AG04449 (cell line): ENCODE measurements around the gene ACSF2.
A peak's percentile ranks its signal among the peaks of the same experiment; 100 is the strongest.

Experiments used
- CTCF ChIA-PET: fragments of 350-600 bp; formaldehyde crosslinking; extraction: SDS; loops from one replicate; lab custom pipeline; 2021; ENCODE audit warnings: antibody characterized with exemption; lab: Yijun Ruan, JAX
- POLR2A ChIA-PET: fragments of 400-600, 350-600 bp; formaldehyde crosslinking; extraction: SDS; loops from one replicate; lab custom pipeline; 2020; ENCODE audit warnings: antibody characterized with exemption, inconsistent platforms; lab: Yijun Ruan, JAX
- DNase-seq: peaks from one replicate; pipeline ENCODE4 v3.0.0-alpha.2; 2010; ENCODE audit warnings: low read depth, low spot score
- H3K4me3 ChIP-seq: 2 replicates; pipeline ENCODE4 v1.5.1; 2011; ENCODE audit warnings: low read depth, mild to moderate bottlenecking, control low read depth, low read length
- TF ChIP-seq, protein P1 (sequence below): IDR thresholded peaks from one replicate; pipeline ENCODE4 v1.5.1; 2011; ENCODE audit warnings: mild to moderate bottlenecking, moderate library complexity, low read length, control low read depth, inconsistent platforms; ENCODE audit not compliant: insufficient read depth; ENCODE audit errors: missing control alignments

The ACSF2 gene

DNA sequence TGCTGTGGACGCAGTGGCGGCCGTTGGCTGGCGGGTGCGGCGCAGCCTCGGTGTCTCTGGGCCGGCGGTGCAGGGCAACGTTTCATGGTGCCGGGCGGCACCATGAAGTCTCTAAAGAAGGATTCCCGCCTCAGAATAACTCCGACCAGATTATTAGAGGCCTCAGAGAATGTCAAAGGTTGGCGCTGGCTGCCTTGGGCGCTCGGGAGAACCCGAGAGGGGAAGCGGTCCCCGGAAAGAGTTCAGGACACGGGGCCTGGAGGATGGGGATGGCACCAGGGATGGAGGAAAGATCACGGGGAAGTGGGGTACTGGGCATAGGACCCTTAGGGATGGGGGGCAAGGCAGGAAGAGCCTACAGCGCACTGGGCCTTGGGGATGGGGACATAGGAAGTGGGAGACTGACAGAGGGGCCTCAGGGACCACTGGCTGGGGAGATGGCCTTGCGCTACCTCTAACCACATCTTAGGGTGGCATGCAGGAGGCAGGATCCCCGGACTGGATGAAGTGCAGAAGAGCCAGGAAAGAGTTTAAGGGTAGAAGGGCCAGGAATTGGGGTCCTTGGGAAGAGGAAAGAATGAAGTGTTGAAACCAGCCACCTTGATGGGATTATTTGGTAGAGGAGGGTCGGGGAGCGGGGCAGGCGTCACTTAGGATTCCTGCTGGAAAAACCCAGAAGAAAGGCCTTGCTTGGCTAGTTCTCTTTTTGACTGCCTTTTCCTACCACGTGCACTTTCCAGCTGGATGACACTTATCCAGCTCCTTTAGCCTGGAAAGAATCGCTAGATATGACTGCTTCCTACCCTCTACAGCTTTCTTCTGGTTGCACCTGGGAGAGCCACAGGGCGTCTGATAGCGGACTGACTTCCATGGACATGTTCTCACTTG is 82.8 kb downstream of the ACSF2 start:
- no peak for DNase-seq
- TF ChIP-seq, protein P1, sequence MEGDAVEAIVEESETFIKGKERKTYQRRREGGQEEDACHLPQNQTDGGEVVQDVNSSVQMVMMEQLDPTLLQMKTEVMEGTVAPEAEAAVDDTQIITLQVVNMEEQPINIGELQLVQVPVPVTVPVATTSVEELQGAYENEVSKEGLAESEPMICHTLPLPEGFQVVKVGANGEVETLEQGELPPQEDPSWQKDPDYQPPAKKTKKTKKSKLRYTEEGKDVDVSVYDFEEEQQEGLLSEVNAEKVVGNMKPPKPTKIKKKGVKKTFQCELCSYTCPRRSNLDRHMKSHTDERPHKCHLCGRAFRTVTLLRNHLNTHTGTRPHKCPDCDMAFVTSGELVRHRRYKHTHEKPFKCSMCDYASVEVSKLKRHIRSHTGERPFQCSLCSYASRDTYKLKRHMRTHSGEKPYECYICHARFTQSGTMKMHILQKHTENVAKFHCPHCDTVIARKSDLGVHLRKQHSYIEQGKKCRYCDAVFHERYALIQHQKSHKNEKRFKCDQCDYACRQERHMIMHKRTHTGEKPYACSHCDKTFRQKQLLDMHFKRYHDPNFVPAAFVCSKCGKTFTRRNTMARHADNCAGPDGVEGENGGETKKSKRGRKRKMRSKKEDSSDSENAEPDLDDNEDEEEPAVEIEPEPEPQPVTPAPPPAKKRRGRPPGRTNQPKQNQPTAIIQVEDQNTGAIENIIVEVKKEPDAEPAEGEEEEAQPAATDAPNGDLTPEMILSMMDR = no peak
- CTCF ChIA-PET = interaction anchor here (0.7 to 1.3 kb wide), 3 partner anchors 8 to 33 kb away, joined by 3 to 6 read pairs (median 3); no protein-coding TSS in a partner anchor
- POLR2A ChIA-PET = no interaction called here
- H3K4me3 ChIP-seq = peak overlapping the region; percentile 50

DNA sequence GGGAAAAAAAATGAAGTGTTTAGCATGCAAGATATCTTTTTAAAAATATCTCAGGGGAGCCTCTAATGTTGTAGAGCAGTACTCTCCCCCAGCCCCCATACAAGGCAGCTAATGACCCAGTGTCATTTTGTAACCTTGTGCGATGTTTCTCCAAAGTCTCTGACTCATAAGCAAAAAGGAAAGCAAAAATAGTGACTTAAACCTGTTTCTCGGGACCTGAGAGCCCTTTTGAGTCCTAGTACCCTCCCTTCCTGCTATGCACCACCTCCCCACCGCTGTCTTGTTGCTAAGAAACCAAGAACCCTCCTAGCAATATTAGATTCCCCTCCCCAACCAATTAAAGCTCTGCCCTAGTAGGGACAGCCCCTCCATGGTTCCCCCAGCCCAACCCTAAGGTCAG is 85.0 kb downstream of the ACSF2 start:
- POLR2A ChIA-PET = interaction anchor here (1.0 kb wide), 1 partner anchor 114 kb away, joined by 3 read pairs; the partner anchor contains the start of gene LRRC59
- TF ChIP-seq, protein P1 = no peak
- DNase-seq = no peak
- CTCF ChIA-PET = interaction anchor here (1.0 to 3.1 kb wide), 2 partner anchors 10 kb away, joined by 3 to 16 read pairs; no protein-coding TSS in a partner anchor
- H3K4me3 ChIP-seq = no peak overlapping the region

DNA sequence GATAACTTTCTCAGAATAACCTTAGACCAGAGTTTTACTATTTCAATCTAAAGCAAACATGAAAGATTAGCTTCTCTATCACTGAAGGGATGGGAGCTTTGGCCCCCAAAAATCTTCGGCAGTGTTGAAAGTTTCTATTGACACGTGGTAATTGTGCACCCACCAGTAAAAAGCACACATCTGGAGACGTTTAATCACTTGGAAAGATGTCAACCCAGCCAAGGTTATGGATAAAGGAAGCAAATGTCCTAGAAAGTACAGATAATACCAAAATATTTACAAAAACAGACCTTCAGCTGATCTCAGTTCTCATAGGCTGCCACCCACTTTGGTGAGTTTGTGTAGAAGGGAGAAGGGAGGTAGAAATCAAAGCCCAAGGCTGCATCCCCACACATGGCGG is 87.5 kb downstream of the ACSF2 start:
- TF ChIP-seq, protein P1 = no peak
- no peak for DNase-seq
- ChIA-PET POLR2A (no interaction called here), CTCF (interaction anchor here (3.1 kb wide), 1 partner anchor 12 kb away, joined by 16 read pairs; no protein-coding TSS in a partner anchor)
- no peak overlapping the region for H3K4me3 ChIP-seq

- POLR2A ChIA-PET = no interaction called here
- CTCF ChIA-PET = interaction anchor here (1.4 to 3.1 kb wide), 2 partner anchors 11 to 18 kb away, joined by 4 to 25 read pairs; partner anchors contain the start of gene EPN3
- no peak for DNase-seq
- TF ChIP-seq, protein P1 = no peak
- no peak overlapping the region for H3K4me3 ChIP-seq
Measured at GRCh38 chr17:50514388-50514787, 88.4 kb downstream of the ACSF2 start.

DNA sequence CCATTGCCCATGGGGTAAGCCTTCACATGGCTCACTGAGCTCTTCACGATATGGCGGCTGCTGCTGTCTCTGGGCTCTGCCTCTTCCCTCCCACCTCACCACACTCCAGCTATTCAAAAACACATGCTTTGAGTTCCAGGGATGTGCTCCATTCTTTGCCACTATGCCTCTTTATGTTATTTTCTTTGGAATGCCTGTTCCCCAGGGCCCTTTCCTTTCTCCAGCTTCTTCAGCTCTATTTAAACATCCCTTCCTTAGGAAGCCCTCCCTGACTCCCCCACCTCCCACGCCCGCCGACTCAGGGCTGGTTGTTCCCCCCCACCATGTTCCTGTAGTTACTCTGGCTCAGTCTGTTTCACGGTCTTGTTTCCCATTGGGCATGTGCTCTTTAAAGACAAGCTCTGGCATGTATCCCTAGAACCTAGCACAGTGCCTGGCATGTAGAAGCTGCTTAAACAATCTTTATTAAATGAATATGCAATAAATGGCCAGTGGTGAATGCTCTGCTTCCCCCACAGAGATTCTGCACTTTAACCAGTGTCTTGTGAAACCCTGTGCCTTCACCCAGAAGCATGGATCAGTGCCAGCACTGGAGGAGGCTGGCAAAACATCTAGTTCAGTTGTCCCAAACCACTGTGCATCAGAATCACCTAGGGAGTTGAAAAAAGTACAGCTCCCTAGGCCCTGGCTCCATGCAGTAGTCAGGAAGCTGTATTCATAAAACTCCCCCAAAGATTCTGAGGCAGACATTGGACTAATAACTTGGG is 89.1 kb downstream of the ACSF2 start:
- no peak overlapping the region for H3K4me3 ChIP-seq
- POLR2A ChIA-PET = no interaction called here
- CTCF ChIA-PET = interaction anchor here (1.0 to 3.1 kb wide), 6 partner anchors 11 to 36 kb away, joined by 3 to 25 read pairs (median 6); partner anchors contain the start of gene EPN3
- DNase-seq = no peak
- TF ChIP-seq, protein P1 = no peak
